ENCODE measurements around the gene SLC6A17. TPM values are rescaled to one million over a fixed set of nuclear protein-coding genes. Genes with fewer than 3 reads are reported as not detected.
A peak's percentile ranks its signal among the peaks of the same experiment; 100 is the strongest.

The SLC6A17 gene
- total and polyA plus RNA-seq, 9 of the 15 experiments (the other 6 are each of a cell fraction or from before 2014, with no cell fraction given) = not detected

- H3K9ac ChIP-seq (ENCODE audit: insufficient read depth in 1 of 2, low read depth in 2 of 2, low read length in 2 of 2) = no peak overlapping the region; a peak in 1 of 4 replicates
- CTCF ChIA-PET (ENCODE audit: low intra/inter-chr PET ratio) = interaction anchor here (1.2 kb wide), 1 partner anchor 28 kb away, joined by 3 read pairs; no protein-coding TSS in a partner anchor
- no peak for TF ChIP-seq ATF4 (CRISPR knock-in tag; IDR thresholded peaks at IDR 0.05)
- 0 out of 2 replicates have a peak, but pooled peaks have one; percentile 25 for TF ChIP-seq GTF2E2 (tag; IDR thresholded peaks at IDR 0.05)
- TF ChIP-seq TSC22D4 (tag; IDR thresholded peaks at IDR 0.05) = no peak
- no peak for TF ChIP-seq USF1 (CRISPR knock-in tag; IDR thresholded peaks at IDR 0.05)
- no peak for TF ChIP-seq RBM17 (IDR thresholded peaks at IDR 0.05; ENCODE audit: borderline replicate concordance, low read depth, low read length)
- no peak for TF ChIP-seq E2F8 (IDR thresholded peaks at IDR 0.05; ENCODE audit: low read depth, partially characterized antibody)
- TF ChIP-seq SMAD3 (CRISPR knock-in tag; conservative IDR thresholded peaks at IDR 0.05) = no peak
- TF ChIP-seq TAF9B (IDR thresholded peaks at IDR 0.05; ENCODE audit: partially characterized antibody) = no peak
Observed at GRCh38 chr1:110235834-110236682, 85.8 kb downstream of the SLC6A17 start.

More at GRCh38 chr1:110235834-110236682, 85.8 kb downstream of the SLC6A17 start:
- H3K79me2 ChIP-seq (ENCODE audit: control insufficient read depth, insufficient read depth, low read length) = no peaks in the 10 kb centered on the region
- H3K4me1 ChIP-seq (replicated peaks in 1 of 2; ENCODE audit: control insufficient read depth in 2 of 2, insufficient read depth in 2 of 2, low read length in 2 of 2) = peaks cover 3 to 18% of the 10 kb centered on the region in 2 experiments
- no peaks in the 10 kb centered on the region for H3K9me3 ChIP-seq (replicated peaks; ENCODE audit: control insufficient read depth, insufficient read depth, low read depth, low read length)
- 1% methylated on average over 11 of the region's 11 CpGs for WGBS (ENCODE audit: insufficient coverage, low coverage, missing lambda C conversion rate)
- intact Hi-C loops (cut with micrococcal nuclease) (no loop called here), in situ Hi-C loops (cut with MboI) (no loop called here)
- H3K9me1 ChIP-seq (ENCODE audit: control insufficient read depth, insufficient read depth, low read length) = no peaks in the 10 kb centered on the region
- H3K27ac ChIP-seq (ENCODE audit: extremely low read depth, low read depth, low read length) = peak overlapping the region; percentile 40; the same call in 1 of the 3 replicates
- no peaks in the 10 kb centered on the region; the same call in 1 of the 2 replicates for H4K20me1 ChIP-seq (replicated peaks; ENCODE audit: control insufficient read depth, insufficient read depth, low read length)
- peak overlapping the region; percentile 39; the same call in 1 of the 2 replicates for H3K4me2 ChIP-seq (ENCODE audit: insufficient read depth, low read length)
- BruUV-seq (replicated peaks) = no TSS peak
- POLR2A ChIA-PET = interaction anchor here (0.6 to 1.8 kb wide), 6 partner anchors 8 to 135 kb away, joined by 3 to 9 read pairs (median 4); no protein-coding TSS in a partner anchor
- no peak overlapping the region for H3K4me3 ChIP-seq
- peaks cover 20 to 74% of the 10 kb centered on the region in 2 experiments for H3K27me3 ChIP-seq (ENCODE audit: control insufficient read depth in 2 of 2, insufficient read depth in 2 of 2, low read length in 2 of 2)
- 0 out of 2 replicates have a peak overlapping the region, but pooled peaks have one; percentile 28 for H2AFZ ChIP-seq (ENCODE audit: low read depth, low read length)
- FAIRE-seq (peak; percentile 62), DNase-seq (ENCODE audit: extremely low read depth in 1 of 4, low spot score in 3 of 4) (peak; percentile 37 to 53 (median 49)), ATAC-seq (peak; percentile 62)
- H3K36me3 ChIP-seq (ENCODE audit: control insufficient read depth, insufficient read depth, low read length) = no peaks in the 10 kb centered on the region

Data from K562 (cell line).